SK-N-SH (cell line): Measurements from ENCODE around the gene ZNF407. TPM values are rescaled to one million over a fixed set of nuclear protein-coding genes. Genes with fewer than 3 reads are reported as not detected.

Experiments
- CTCF ChIA-PET: fragments of 300-600, 350-600 bp; formaldehyde crosslinking; extraction: SDS; loops from one replicate; lab custom pipeline; 2021; lab: Yijun Ruan, JAX
- POLR2A ChIA-PET: fragments of 350-600 bp; sonication (Branson Sonifier 250); formaldehyde crosslinking; extraction: SDS; loops from one replicate; lab custom pipeline; 2020; ENCODE audit warnings: antibody characterized with exemption, inconsistent platforms; lab: Yijun Ruan, JAX
- DNase-seq: peaks from one replicate; pipeline ENCODE4 v3.0.0; 2012
- H2AFZ ChIP-seq: fragments of 200-600 bp; sonication (generic); 2 replicates; pipeline ENCODE4 v1.8.1; 2016; ENCODE audit warnings: antibody characterized with exemption, mild to moderate bottlenecking, low read depth
- H3F3A ChIP-seq: fragments of 200-600 bp; sonication (generic); replicated peaks from 2 replicates; pipeline ENCODE3; 2016; ENCODE audit warnings: antibody characterized with exemption, mild to moderate bottlenecking; ENCODE audit not compliant: insufficient read depth
- H3K27ac ChIP-seq, 2 experiments: fragments of 200-500 bp in 1 of 2; fragments of 200-600 bp in 1 of 2; sonication (Bioruptor generic) in 1 of 2; sonication (generic), shearing (Covaris generic) in 1 of 2; 2 replicates each; pipeline versions ENCODE4 v1.5.1 to v1.6.1; 2014 to 2016; ENCODE audit warnings: low read depth in 2 of 2, inconsistent platforms in 1 of 2, low read length in 1 of 2, mild to moderate bottlenecking in 1 of 2, mixed read lengths in 1 of 2
- H3K27me3 ChIP-seq: fragments of 200-600 bp; sonication (generic), shearing (Covaris generic); 2 replicates; pipeline ENCODE4 v1.6.1; 2016; ENCODE audit warnings: mixed run types; ENCODE audit not compliant: insufficient read depth
- H3K36me3 ChIP-seq, 2 experiments: fragments of 200-500 bp in 1 of 2; fragments of 200-600 bp in 1 of 2; sonication (Bioruptor generic) in 1 of 2; sonication (generic) in 1 of 2; replicated peaks in 1 of 2; 2 replicates each; pipeline versions ENCODE3 to v1.5.1; 2014 to 2016; ENCODE audit warnings: low read length in 1 of 2, mild to moderate bottlenecking in 1 of 2; ENCODE audit not compliant: insufficient read depth in 2 of 2, control insufficient read depth in 1 of 2
- H3K4me1 ChIP-seq, 2 experiments: fragments of 200-500 bp in 1 of 2; fragments of 200-600 bp in 1 of 2; sonication (Bioruptor generic) in 1 of 2; sonication (generic), shearing (Covaris generic) in 1 of 2; 2 replicates each; pipeline versions ENCODE4 v1.5.1 to v1.6.1; 2014 to 2016; ENCODE audit warnings: low read depth in 1 of 2, low read length in 1 of 2, mixed run types in 1 of 2; ENCODE audit not compliant: insufficient read depth in 2 of 2, control insufficient read depth in 1 of 2
- H3K4me2 ChIP-seq: fragments of 200-600 bp; sonication (generic), shearing (Covaris generic); 2 replicates; pipeline ENCODE4 v1.6.1; 2017; ENCODE audit warnings: mixed run types
- H3K4me3 ChIP-seq, 2 experiments: fragments of 200-500 bp in 1 of 2; fragments of 200-600 bp in 1 of 2; sonication (Bioruptor generic) in 1 of 2; sonication (generic), shearing (Covaris generic) in 1 of 2; 2 replicates each; pipeline versions ENCODE4 v1.5.1 to v1.8.1; 2014 to 2016; ENCODE audit warnings: low read depth in 2 of 2, inconsistent platforms in 1 of 2, low read length in 1 of 2, mild to moderate bottlenecking in 1 of 2, mixed read lengths in 1 of 2, moderate library complexity in 1 of 2
- H3K79me2 ChIP-seq: fragments of 200-600 bp; sonication (generic); 2 replicates; pipeline ENCODE4 v1.8.1; 2017; ENCODE audit warnings: mild to moderate bottlenecking; ENCODE audit not compliant: insufficient read depth
- H3K9ac ChIP-seq: fragments of 200-600 bp; sonication (generic); 2 replicates; pipeline ENCODE4 v1.6.1; 2017; ENCODE audit warnings: mixed run types
- H3K9me2 ChIP-seq: fragments of 200-600 bp; sonication (generic); 2 replicates; pipeline ENCODE4 v1.6.1; 2017; ENCODE audit warnings: mixed run types
- H3K9me3 ChIP-seq: fragments of 200-600 bp; sonication (generic); 2 replicates; pipeline ENCODE4 v1.6.1; 2017; ENCODE audit warnings: mixed run types, mild to moderate bottlenecking, moderate library complexity
- H4K20me1 ChIP-seq: fragments of 200-600 bp; sonication (generic); 2 replicates; pipeline ENCODE4 v1.6.1; 2017; ENCODE audit warnings: mild to moderate bottlenecking, mixed run types; ENCODE audit not compliant: insufficient read depth
- ELF1 ChIP-seq: IDR thresholded peaks from 2 replicates; pipeline ENCODE4 v1.4.0; 2012
- FOXJ3 ChIP-seq: sonication (generic); formaldehyde crosslinking; IDR thresholded peaks from 2 replicates; pipeline ENCODE4 v1.5.1; 2020; ENCODE audit warnings: mild to moderate bottlenecking, missing genetic modification reagents
- GABPA ChIP-seq: IDR thresholded peaks from 2 replicates; pipeline ENCODE4 v1.4.0; 2012; ENCODE audit warnings: low read depth, mild to moderate bottlenecking
- GATA2 ChIP-seq: sonication (generic); formaldehyde crosslinking; IDR thresholded peaks from 2 replicates; pipeline ENCODE4 v1.5.0; 2020; ENCODE audit warnings: mild to moderate bottlenecking, missing genetic modification reagents
- MEF2A ChIP-seq: IDR thresholded peaks from 2 replicates; pipeline ENCODE4 v1.4.0; 2012; ENCODE audit warnings: low read depth, borderline replicate concordance
- NFIC ChIP-seq: IDR thresholded peaks from 2 replicates; pipeline ENCODE4 v1.4.0; 2012; ENCODE audit warnings: borderline replicate concordance
- NRF1 ChIP-seq: IDR thresholded peaks from 2 replicates; pipeline ENCODE4 v1.6.1; 2012; ENCODE audit warnings: low read depth, mild to moderate bottlenecking, low read length
- POLR2AphosphoS5 ChIP-seq: IDR thresholded peaks from 2 replicates; pipeline ENCODE4 v1.6.1; 2012; ENCODE audit warnings: low read depth, low read length
- RXRA ChIP-seq: IDR thresholded peaks from 2 replicates; pipeline ENCODE4 v1.4.0; 2012; ENCODE audit warnings: low read depth, mild to moderate bottlenecking, borderline replicate concordance
- SIN3A ChIP-seq: IDR thresholded peaks from 2 replicates; pipeline ENCODE4 v1.6.1; 2012; ENCODE audit warnings: low read depth, mild to moderate bottlenecking, low read length, moderate library complexity, borderline replicate concordance
- YY1 ChIP-seq: IDR thresholded peaks from 2 replicates; pipeline ENCODE4 v1.4.0; 2012; ENCODE audit warnings: low read depth, mild to moderate bottlenecking
- WGBS: methylation state at CpG from one replicate; pipeline ENCODE4 v1.1.6; 2017; ENCODE audit warnings: low lambda C conversion rate; 5-methylcytosine and 5-hydroxymethylcytosine counted together
- polyA plus RNA-seq, 3 experiments: library from polyadenylated mRNA; depleted of rRNA; stranded (reverse); fragments of >200 nt; gene quantifications; 2 replicates each; pipeline ENCODE4 v1.2.3, GENCODE V29; 2012
- TF ChIP-seq, protein P1 (sequence below): IDR thresholded peaks from 2 replicates; pipeline ENCODE4 v1.4.0; 2012; ENCODE audit warnings: low read depth, borderline replicate concordance
- TF ChIP-seq, protein P2 (sequence below): IDR thresholded peaks from 2 replicates; pipeline ENCODE4 v1.4.0; 2012; ENCODE audit warnings: low read depth, borderline replicate concordance
- TF ChIP-seq, protein P3 (sequence below): IDR thresholded peaks from 2 replicates; pipeline ENCODE4; 2012
- TF ChIP-seq, protein P4 (sequence below): fragments of 200-600 bp; sonication (generic); IDR thresholded peaks from 2 replicates; pipeline ENCODE4 v1.6.1; 2017; ENCODE audit warnings: antibody characterized with exemption, mild to moderate bottlenecking, moderate library complexity
- TF ChIP-seq, protein P5 (sequence below): fragments of 150-350 bp; IDR thresholded peaks from 2 replicates; pipeline ENCODE4 v1.6.1; 2016; ENCODE audit warnings: mild to moderate bottlenecking, low read depth, low read length

ZNF407 gene
- polyA plus RNA-seq, 1 of the 3 experiments (the other 2 are of a cell fraction): 2.6 TPM

DNA sequence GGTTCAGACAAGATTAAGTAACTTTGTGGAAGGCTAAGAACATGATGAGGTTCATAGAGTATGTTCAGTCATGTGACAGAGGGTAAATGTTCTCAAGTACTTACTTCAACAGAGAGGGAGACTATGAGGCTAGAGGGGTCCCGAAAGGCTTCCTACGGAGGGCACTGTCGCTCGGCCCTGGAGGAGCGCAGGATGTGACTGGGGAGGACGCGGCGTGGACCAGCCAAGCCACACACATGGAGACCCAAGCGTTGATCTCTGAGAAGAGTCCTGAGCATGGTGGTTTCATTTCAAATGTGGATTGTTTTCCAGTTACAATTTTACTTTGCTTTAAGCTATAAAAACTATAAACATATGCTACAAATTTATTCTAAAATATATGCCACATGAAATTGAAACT, 383.8 kb downstream of the ZNF407 start:
- no peaks in the 10 kb centered on the region for H3K9me2 ChIP-seq
- no peak overlapping the region for H3K4me2 ChIP-seq
- no peaks in the 10 kb centered on the region for H3K36me3 ChIP-seq
- no peak overlapping the region for H2AFZ ChIP-seq
- no peaks in the 10 kb centered on the region for H3F3A ChIP-seq
- no peaks in the 10 kb centered on the region for H3K9me3 ChIP-seq
- H4K20me1 ChIP-seq: no peaks in the 10 kb centered on the region
- no peak overlapping the region for H3K9ac ChIP-seq
- ChIA-PET POLR2A (no interaction called here), CTCF (interaction anchor here (0.9 kb wide), 1 partner anchor 15 kb away, joined by 3 read pairs; no protein-coding TSS in a partner anchor)
- H3K27ac ChIP-seq: no peak overlapping the region
- peaks cover 0 to 15% of the 10 kb centered on the region in 2 experiments; a peak in 2 of 4 replicates for H3K4me1 ChIP-seq
- H3K27me3 ChIP-seq: no peaks in the 10 kb centered on the region
- no peak overlapping the region for H3K4me3 ChIP-seq
- H3K79me2 ChIP-seq: no peaks in the 10 kb centered on the region
- no peak for DNase-seq
- 97% methylated on average over 7 of the region's 9 CpGs for WGBS
- TF ChIP-seq YY1: no peak
- TF ChIP-seq, protein P1, sequence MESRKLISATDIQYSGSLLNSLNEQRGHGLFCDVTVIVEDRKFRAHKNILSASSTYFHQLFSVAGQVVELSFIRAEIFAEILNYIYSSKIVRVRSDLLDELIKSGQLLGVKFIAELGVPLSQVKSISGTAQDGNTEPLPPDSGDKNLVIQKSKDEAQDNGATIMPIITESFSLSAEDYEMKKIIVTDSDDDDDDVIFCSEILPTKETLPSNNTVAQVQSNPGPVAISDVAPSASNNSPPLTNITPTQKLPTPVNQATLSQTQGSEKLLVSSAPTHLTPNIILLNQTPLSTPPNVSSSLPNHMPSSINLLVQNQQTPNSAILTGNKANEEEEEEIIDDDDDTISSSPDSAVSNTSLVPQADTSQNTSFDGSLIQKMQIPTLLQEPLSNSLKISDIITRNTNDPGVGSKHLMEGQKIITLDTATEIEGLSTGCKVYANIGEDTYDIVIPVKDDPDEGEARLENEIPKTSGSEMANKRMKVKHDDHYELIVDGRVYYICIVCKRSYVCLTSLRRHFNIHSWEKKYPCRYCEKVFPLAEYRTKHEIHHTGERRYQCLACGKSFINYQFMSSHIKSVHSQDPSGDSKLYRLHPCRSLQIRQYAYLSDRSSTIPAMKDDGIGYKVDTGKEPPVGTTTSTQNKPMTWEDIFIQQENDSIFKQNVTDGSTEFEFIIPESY: no peak
- no peak for TF ChIP-seq NRF1
- no peak for TF ChIP-seq MEF2A
- TF ChIP-seq, protein P2, sequence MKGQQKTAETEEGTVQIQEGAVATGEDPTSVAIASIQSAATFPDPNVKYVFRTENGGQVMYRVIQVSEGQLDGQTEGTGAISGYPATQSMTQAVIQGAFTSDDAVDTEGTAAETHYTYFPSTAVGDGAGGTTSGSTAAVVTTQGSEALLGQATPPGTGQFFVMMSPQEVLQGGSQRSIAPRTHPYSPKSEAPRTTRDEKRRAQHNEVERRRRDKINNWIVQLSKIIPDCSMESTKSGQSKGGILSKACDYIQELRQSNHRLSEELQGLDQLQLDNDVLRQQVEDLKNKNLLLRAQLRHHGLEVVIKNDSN: no peak
- TF ChIP-seq, protein P3, sequence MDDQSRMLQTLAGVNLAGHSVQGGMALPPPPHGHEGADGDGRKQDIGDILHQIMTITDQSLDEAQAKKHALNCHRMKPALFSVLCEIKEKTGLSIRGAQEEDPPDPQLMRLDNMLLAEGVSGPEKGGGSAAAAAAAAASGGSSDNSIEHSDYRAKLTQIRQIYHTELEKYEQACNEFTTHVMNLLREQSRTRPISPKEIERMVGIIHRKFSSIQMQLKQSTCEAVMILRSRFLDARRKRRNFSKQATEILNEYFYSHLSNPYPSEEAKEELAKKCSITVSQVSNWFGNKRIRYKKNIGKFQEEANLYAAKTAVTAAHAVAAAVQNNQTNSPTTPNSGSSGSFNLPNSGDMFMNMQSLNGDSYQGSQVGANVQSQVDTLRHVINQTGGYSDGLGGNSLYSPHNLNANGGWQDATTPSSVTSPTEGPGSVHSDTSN: no peak
- TF ChIP-seq GATA2 (CRISPR knock-in tag): no peak
- no peak for TF ChIP-seq GABPA
- TF ChIP-seq, protein P4, sequence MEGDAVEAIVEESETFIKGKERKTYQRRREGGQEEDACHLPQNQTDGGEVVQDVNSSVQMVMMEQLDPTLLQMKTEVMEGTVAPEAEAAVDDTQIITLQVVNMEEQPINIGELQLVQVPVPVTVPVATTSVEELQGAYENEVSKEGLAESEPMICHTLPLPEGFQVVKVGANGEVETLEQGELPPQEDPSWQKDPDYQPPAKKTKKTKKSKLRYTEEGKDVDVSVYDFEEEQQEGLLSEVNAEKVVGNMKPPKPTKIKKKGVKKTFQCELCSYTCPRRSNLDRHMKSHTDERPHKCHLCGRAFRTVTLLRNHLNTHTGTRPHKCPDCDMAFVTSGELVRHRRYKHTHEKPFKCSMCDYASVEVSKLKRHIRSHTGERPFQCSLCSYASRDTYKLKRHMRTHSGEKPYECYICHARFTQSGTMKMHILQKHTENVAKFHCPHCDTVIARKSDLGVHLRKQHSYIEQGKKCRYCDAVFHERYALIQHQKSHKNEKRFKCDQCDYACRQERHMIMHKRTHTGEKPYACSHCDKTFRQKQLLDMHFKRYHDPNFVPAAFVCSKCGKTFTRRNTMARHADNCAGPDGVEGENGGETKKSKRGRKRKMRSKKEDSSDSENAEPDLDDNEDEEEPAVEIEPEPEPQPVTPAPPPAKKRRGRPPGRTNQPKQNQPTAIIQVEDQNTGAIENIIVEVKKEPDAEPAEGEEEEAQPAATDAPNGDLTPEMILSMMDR: no peak
- no peak for TF ChIP-seq SIN3A
- TF ChIP-seq POLR2AphosphoS5: no peak
- no peak for TF ChIP-seq RXRA
- TF ChIP-seq ELF1: no peak
- no peak for TF ChIP-seq FOXJ3 (CRISPR knock-in tag)
- no peak for TF ChIP-seq NFIC
- TF ChIP-seq, protein P5, sequence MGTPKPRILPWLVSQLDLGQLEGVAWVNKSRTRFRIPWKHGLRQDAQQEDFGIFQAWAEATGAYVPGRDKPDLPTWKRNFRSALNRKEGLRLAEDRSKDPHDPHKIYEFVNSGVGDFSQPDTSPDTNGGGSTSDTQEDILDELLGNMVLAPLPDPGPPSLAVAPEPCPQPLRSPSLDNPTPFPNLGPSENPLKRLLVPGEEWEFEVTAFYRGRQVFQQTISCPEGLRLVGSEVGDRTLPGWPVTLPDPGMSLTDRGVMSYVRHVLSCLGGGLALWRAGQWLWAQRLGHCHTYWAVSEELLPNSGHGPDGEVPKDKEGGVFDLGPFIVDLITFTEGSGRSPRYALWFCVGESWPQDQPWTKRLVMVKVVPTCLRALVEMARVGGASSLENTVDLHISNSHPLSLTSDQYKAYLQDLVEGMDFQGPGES: no peak
